Activated T-helper 2 cell treated with anti-CD3 and anti-CD28 coated beads, Interferon-gamma antibody, Interleukin-2, Interleukin-4, amounts not matched to agents 10 μg/mL and 5 μg/mL and 100 μg/mL, durations not matched to agents 14 hours and 24 hours and 36 hours (primary cell): ENCODE data around the gene ZNF585A. TPM values are rescaled to one million over a fixed set of nuclear protein-coding genes. Genes with fewer than 3 reads are reported as not detected.
"Not testable (repeated sequence)": the region's sequence is repeated elsewhere in the genome, so short reads cannot be mapped to it uniquely, and the experiment has no call there.

Experiments used
- DNase-seq: peaks from one replicate; pipeline ENCODE4 v3.0.0; 2021; ENCODE audit warnings: low spot score
- H3K27ac Mint-ChIP-seq: one replicate; pipeline ENCODE4 v1.8.0; 2021; ENCODE audit warnings: mixed read lengths
- H3K27me3 Mint-ChIP-seq: one replicate; pipeline ENCODE4 v1.8.0; 2021; ENCODE audit warnings: low read depth, mixed read lengths
- H3K36me3 Mint-ChIP-seq: one replicate; pipeline ENCODE4 v1.8.0; 2021; ENCODE audit warnings: low read depth, mixed read lengths
- H3K4me1 Mint-ChIP-seq: one replicate; pipeline ENCODE4 v1.8.0; 2021; ENCODE audit warnings: low read depth, mixed read lengths
- H3K4me3 Mint-ChIP-seq: one replicate; pipeline ENCODE4 v1.8.0; 2021; ENCODE audit warnings: low read depth, mild to moderate bottlenecking, moderate library complexity, mixed read lengths
- H3K9me3 Mint-ChIP-seq: one replicate; pipeline ENCODE4 v1.8.0; 2021; ENCODE audit warnings: mixed read lengths
- intact Hi-C: fragments of 100-400 bp; cut with micrococcal nuclease; formaldehyde crosslinking; loops from one replicate; pipeline ENCODE4 v1.15.1; 2023
- total RNA-seq: library from RNA; stranded (reverse); gene quantifications from 2 replicates; pipeline ENCODE4 v1.2.3, GENCODE V29; 2022

Gene ZNF585A
- total RNA-seq = 4.1 and 4.2 TPM in 2 replicates

DNA sequence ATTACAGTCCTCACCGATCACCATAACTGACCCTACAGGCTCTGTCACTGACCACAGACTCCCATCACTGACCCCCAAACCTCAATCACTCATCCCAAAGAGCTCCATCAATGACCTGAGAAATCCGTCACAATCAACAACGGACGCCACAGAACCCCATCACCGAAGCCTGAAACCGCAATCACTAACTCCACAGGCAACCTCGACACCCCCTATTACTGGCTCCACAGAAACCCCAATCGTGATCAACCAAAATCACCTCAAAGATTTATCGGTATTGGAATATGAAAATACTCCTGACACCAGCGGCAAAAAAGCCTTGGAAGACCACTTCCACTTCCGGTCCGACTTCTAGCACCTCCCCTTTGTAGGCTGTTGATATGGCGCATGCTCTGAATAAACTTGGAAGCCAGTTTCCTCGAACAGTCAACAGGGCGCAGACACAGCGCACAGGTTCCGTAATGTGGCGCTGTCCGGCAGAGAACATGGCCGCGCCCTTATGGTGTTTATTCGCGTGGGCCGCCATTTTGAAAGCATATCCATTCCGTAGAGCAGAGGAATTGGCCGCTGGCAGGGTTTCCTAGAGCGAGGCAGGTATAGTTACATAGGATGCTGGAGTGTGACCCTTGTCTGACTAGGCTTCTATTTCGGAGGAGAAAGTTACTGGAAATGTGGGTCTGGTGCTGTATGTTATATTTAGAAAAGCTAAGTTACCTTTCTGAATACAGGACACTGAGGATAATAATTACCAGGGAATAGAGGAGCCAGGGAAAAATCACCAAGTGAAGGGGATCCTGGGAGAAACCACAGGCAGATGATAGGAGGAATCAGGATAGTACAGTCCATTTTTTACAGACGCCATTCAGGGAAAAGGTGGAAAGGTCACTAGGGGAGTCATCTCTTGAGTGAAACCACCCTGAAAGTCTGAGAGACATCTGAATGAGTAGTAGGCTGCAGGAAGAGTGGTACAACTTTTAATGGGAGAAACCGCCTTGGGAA, at the start of gene ZNF585A:
Gene ZNF585A, minus strand, starts transcription at position 328 of the 999 bp plus-strand sequence. CDS start 2,785 bp downstream, outside the sequence.
- Mint-ChIP-seq H3K4me1 (no peaks in the 10 kb centered on the region), H3K36me3 (peaks cover 25% of the 10 kb centered on the region), H3K4me3 (no peak within 1 kb of the TSS), H3K27ac (no peak within 1 kb of the TSS), H3K27me3 (no peaks in the 10 kb centered on the region), H3K9me3 (peaks cover 54% of the 10 kb centered on the region)
- peak; percentile 82 for DNase-seq
- intact Hi-C loops = loop anchor here (1.0 to 5.0 kb wide), 5 partner anchors 46 to 297 kb away; partner anchors contain the start of genes ZNF383, ZNF420, ZNF527 and ZNF568

DNA sequence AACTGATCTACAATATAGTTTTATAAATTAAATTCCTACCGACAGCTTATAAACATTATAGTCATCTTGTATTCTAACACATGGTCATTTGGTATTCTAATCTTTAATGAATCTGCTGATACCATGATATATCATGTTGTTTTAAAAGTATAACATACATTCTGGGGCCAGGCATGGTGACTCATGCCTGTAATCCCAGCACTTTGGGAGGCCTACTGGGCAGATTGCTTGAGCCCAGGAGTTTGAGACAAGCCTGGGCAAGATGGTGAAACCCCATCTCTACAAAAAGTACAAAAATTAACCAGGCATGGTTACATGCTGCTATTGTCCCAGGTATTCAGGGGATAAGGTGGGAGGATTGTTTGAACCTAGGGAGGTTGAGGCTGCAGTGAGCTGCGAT, 48.6 kb upstream of the ZNF585A start:
- Mint-ChIP-seq H3K27ac (no peak overlapping the region), H3K36me3 (peaks cover 71% of the 10 kb centered on the region), H3K9me3 (peaks cover 44% of the 10 kb centered on the region), H3K4me1 (peaks cover 11% of the 10 kb centered on the region), H3K27me3 (no peaks in the 10 kb centered on the region), H3K4me3 (no peak overlapping the region)
- DNase-seq = no peak
- intact Hi-C loops = no loop called here

DNA sequence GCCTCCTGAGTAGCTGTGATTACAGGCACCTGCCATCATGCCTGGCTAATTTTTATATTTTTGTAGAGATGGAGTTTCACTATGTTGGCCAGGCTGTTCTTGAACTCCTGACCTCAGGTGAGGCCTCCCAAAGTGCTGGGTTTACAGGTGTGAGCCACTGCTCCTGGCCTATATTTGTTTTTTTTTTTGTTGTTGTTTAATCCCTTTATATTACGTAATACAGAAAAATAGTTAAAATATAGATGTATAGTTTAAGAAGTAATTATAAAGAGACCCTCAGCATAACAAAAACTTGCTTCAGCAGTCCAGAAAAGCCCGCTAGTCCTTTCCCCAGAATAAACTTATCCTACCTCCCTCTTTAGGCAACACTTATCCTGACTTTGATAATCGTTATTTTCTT, 47.9 kb upstream of the ZNF585A start:
- peak overlapping the region; percentile 61 for H3K4me3 Mint-ChIP-seq
- peaks cover 63% of the 10 kb centered on the region for H3K36me3 Mint-ChIP-seq
- peaks cover 44% of the 10 kb centered on the region for H3K9me3 Mint-ChIP-seq
- DNase-seq = no peak
- peaks cover 11% of the 10 kb centered on the region for H3K4me1 Mint-ChIP-seq
- intact Hi-C loops = no loop called here
- H3K27me3 Mint-ChIP-seq = no peaks in the 10 kb centered on the region
- no peak overlapping the region for H3K27ac Mint-ChIP-seq

DNA sequence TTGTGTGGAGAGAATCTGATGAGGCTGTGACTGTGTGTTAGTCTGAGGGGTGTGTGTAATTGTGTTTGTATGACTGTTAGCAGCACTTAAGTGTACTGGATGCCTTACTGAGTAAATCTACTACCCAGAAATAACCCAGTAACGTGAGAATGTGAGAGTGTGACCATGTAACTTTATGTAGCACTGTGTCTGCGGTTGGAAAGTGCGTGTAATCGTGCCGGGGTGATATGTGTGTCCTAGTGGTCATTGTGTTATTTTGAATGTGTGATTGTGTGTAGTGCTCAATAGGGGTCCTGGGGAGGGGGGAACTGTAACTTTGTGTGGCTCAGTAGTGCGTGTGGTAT, 46.1 kb upstream of the ZNF585A start:
- intact Hi-C loops = loop anchor here (1.0 to 10.0 kb wide), 12 partner anchors 46 to 1004 kb away; partner anchors contain the start of genes ZFP14, ZFP30, ZNF146 and ZNF260
- H3K27me3 Mint-ChIP-seq = no peaks in the 10 kb centered on the region
- peak overlapping the region; percentile 91 for H3K27ac Mint-ChIP-seq
- no peak for DNase-seq
- peaks cover 11% of the 10 kb centered on the region for H3K4me1 Mint-ChIP-seq
- H3K9me3 Mint-ChIP-seq = peaks cover 51% of the 10 kb centered on the region
- peak overlapping the region; percentile 96 for H3K4me3 Mint-ChIP-seq
- H3K36me3 Mint-ChIP-seq = peaks cover 50% of the 10 kb centered on the region

DNA sequence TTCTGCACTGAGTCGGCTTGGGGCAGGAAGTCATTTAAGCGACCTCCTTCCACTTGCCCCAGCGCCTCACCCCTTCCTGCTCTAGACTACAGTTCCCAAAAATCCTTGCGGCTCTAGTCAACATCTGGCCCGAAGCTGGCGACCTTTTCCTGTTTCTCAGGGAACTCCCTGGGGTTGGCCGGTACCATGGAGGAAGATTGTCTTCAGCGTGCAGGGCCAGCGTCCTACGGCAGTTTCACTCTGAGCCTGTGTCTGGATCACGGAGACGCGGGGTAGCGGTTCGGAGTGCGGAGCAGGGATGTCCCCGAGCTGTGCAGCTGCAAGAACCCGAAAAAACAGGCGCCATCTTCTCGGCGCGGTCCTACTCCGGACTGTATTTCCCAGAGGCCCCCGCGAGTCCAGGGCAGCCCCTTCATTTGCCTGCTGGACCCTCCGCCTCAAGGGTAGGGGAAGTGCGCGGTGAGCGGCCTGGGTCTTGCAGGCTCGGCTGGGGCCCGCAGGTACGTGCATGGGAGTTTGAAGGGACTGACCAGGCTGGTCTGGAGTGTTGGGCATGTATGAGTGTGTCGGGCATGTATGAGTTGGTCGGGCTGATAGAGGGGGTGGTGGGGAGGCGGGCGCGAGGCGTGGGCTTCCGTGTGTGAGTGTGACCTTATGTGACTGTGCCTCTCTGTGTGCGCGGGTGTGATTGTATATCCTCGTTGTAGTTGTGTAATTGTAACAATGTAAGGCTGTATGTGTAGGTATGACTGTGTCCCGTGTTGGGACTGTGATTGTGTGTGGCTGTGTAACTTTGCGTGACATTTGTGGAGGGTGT, 45.5 kb upstream of the ZNF585A start, which contains the start of gene ZNF383:
Gene ZNF383, plus strand, starts transcription at position 440 of the 817 bp plus-strand sequence. CDS start 12,240 bp downstream, outside the sequence.
- Mint-ChIP-seq H3K27ac (peak within 1 kb of the TSS; percentile 91), H3K36me3 (peaks cover 47% of the 10 kb centered on the region), H3K4me1 (peaks cover 11% of the 10 kb centered on the region), H3K4me3 (peak within 1 kb of the TSS; percentile 96), H3K27me3 (no peaks in the 10 kb centered on the region), H3K9me3 (peaks cover 52% of the 10 kb centered on the region)
- intact Hi-C loops = loop anchor here (1.0 to 10.0 kb wide), 14 partner anchors 46 to 1003 kb away; partner anchors contain the start of genes ZFP14, ZFP30, ZNF146 and ZNF260
- peak; percentile 80 for DNase-seq

DNA sequence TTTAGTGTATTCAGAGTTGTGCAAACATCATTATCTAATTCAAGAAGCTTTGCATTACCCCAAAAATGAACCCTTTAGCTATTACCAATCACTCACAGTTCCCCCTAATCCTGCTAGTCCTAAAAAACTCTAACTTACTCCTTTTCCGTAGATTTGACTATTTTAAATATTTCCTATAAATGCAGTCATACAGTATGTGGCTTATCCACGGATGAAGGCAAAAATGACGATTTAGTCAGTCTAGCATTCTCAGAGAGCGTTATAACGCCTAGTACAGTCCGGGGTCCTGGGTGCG, 44.9 kb upstream of the ZNF585A start:
- Mint-ChIP-seq H3K4me1 (peaks cover 11% of the 10 kb centered on the region), H3K36me3 (peaks cover 42% of the 10 kb centered on the region), H3K4me3 (peak overlapping the region; percentile 96), H3K9me3 (peaks cover 52% of the 10 kb centered on the region), H3K27me3 (no peaks in the 10 kb centered on the region), H3K27ac (peak overlapping the region; percentile 91)
- no peak for DNase-seq
- intact Hi-C loops = loop anchor here (1.0 to 10.0 kb wide), 10 partner anchors 245 to 1003 kb away; partner anchors contain the start of genes ZFP14, ZNF146, ZNF345 and ZNF540

DNA sequence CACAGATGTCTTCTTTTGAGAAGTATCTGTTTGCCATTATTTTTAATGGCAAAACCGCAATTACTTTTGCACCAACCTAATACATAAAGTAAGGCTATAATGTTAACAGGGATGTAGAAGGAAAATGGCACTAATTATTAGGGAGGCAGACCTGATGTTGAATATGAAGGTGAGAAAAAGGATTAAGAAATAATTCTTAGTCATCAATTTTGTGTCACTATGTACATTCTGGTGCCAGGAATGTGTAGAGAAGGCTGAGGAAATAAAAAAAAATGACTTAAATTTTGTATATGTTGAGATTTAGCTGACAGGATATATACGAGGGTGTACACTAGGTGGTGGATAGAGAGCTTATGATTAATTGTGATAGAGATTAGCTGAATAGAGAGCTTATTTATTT, 25.3 kb upstream of the ZNF585A start:
- no peaks in the 10 kb centered on the region for H3K4me1 Mint-ChIP-seq
- no peak overlapping the region for H3K27ac Mint-ChIP-seq
- H3K36me3 Mint-ChIP-seq = peaks cover 38% of the 10 kb centered on the region
- H3K4me3 Mint-ChIP-seq = no peak overlapping the region
- no peaks in the 10 kb centered on the region for H3K27me3 Mint-ChIP-seq
- intact Hi-C loops = no loop called here
- DNase-seq = no peak
- peaks cover 42% of the 10 kb centered on the region for H3K9me3 Mint-ChIP-seq

DNA sequence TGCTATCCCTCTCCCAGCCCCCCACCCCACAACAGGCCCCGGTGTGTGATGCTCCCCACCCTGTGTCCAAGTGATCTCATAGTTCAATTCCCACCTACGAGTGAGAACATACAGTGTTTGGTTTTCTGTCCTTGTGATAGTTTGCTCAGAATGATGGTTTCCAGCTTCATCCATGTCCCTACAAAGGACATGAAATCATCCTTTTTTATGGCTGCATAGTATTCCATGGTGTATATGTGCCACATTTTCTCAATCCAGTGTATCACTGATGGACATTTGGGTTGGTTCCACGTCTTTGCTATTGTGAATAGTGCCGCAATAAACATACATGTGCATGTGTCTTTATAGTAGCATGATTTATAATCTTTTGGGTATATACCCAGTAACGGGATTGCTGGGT, 24.6 kb upstream of the ZNF585A start:
- H3K4me3 Mint-ChIP-seq, intact Hi-C loops, H3K27me3 Mint-ChIP-seq, H3K27ac Mint-ChIP-seq, DNase-seq, H3K4me1 Mint-ChIP-seq: not testable (repeated sequence)
- H3K9me3 Mint-ChIP-seq = peaks cover 44% of the 10 kb centered on the region
- peaks cover 37% of the 10 kb centered on the region for H3K36me3 Mint-ChIP-seq

DNA sequence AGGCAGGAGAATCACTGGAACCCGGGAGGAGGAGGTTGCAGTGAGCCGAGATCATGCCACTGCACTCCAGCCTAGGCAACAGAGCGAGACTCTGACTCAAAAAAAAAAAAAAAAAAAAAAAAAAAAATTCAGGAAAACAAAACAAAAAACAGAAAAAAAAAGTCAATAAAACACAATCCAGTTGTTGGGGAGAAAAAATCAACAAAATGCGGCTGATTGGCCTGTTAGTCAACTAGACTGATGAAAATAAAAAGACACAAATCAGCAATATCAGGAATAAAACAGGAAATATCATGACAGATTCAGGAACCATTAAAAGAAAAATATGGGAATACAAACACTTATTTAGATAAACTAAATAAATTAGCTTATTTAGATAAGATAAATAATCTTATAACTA, 22.8 kb upstream of the ZNF585A start:
- DNase-seq, H3K4me3 Mint-ChIP-seq, H3K4me1 Mint-ChIP-seq, H3K27ac Mint-ChIP-seq, intact Hi-C loops, H3K27me3 Mint-ChIP-seq: not testable (repeated sequence)
- H3K36me3 Mint-ChIP-seq = peaks cover 42% of the 10 kb centered on the region
- H3K9me3 Mint-ChIP-seq = peaks cover 55% of the 10 kb centered on the region

DNA sequence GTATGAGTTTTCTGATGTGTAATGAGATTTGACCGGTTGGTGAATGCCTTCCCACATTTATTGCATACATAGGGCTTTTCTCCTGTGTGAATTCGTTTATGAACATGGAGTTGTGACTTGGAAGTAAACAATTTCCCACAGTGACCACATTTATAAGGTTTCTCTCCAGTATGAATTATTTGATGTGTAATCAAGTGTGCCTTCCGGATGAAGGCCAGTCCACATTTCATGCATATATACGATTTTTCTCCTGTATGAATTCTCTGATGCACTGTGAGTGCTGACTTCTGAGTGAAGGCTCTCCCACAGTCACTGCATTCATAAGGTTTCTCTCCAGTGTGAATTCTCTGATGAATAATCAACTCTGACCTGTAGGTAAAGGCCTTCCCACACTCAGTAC, 13.6 kb upstream of the ZNF585A start:
- Mint-ChIP-seq H3K9me3 (peaks cover 72% of the 10 kb centered on the region), H3K36me3 (peaks cover 42% of the 10 kb centered on the region)
- H3K4me1 Mint-ChIP-seq, H3K27ac Mint-ChIP-seq, intact Hi-C loops, H3K4me3 Mint-ChIP-seq, DNase-seq, H3K27me3 Mint-ChIP-seq: not testable (repeated sequence)

DNA sequence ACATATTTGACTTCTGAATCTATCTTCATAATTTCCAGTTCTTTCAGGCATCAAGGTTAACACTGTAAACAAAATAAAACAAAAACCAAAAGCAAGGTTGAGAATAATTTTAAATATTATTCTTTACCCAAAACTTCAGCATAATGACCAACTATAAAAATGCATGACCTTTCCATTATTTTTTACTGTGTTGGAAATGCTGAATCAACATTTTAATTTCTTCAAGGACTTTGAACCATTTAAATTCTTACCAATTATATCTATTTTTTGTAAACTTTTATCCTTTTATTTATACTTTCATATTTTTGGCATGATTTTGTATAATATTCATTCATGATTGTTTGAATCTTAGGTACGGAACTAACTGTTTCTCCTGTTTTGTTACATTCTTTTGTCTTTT, 6.9 kb downstream of the ZNF585A start:
- H3K4me3 Mint-ChIP-seq = no peak overlapping the region
- no peaks in the 10 kb centered on the region for H3K27me3 Mint-ChIP-seq
- H3K36me3 Mint-ChIP-seq = peaks cover 57% of the 10 kb centered on the region
- H3K4me1 Mint-ChIP-seq = no peaks in the 10 kb centered on the region
- intact Hi-C loops = no loop called here
- H3K27ac Mint-ChIP-seq = no peak overlapping the region
- DNase-seq = no peak
- H3K9me3 Mint-ChIP-seq = peaks cover 50% of the 10 kb centered on the region

DNA sequence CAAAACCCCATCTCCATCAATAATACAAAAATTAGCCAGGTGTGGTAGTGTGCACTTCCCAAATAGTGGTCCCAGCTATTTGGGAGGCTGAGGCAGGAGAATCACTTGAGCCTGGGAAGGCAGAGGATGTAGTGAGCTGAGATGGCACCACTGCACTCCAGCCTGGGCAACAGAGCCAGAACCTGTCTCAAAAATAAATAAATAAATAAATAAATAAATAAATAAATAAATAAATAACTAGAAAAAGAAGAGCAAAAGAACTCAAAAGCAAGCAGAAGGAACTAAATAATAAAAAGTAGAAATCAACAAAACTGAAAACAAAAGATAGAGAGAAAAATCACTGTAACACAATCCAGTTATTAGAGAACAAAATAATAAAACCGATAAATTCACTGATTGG, 12.3 kb downstream of the ZNF585A start:
- Mint-ChIP-seq H3K27me3 (no peaks in the 10 kb centered on the region), H3K4me3 (no peak overlapping the region), H3K27ac (no peak overlapping the region), H3K4me1 (no peaks in the 10 kb centered on the region), H3K36me3 (peaks cover 49% of the 10 kb centered on the region), H3K9me3 (peaks cover 72% of the 10 kb centered on the region)
- intact Hi-C loops = no loop called here
- DNase-seq = no peak
